ENCODE results near the gene SLCO3A1.

Gene SLCO3A1

GRCh38 chr15:91853511-91853947, at the start of gene SLCO3A1:
Gene SLCO3A1, plus strand, starts transcription at chr15:91853708.
- no peak for FAIRE-seq

GRCh38 chr15:91807122-91807521, 46.4 kb upstream of the SLCO3A1 start:
- no peak for FAIRE-seq

DNA sequence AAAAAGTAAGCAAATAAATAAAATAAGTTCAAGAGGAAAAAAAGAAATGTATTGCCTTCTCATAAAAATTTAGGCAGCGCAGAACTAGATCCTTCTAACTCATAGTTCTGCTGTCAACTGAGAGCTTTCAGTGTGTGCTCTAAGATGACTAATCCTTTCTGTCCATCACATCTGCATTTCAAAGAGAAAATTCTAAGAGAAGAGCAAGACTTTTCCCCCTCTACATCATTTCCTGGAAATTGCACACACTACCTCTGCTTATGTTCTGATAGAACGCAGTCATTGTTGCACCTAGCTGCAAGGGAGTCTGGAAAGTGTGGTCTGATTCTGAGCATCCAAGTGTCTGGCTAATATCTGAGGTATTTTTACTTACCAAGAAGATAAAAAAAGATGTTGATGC, 39.6 kb upstream of the SLCO3A1 start:
- FAIRE-seq, result no peak

GRCh38 chr15:91816942-91817341, 36.6 kb upstream of the SLCO3A1 start:
- no peak for FAIRE-seq

DNA sequence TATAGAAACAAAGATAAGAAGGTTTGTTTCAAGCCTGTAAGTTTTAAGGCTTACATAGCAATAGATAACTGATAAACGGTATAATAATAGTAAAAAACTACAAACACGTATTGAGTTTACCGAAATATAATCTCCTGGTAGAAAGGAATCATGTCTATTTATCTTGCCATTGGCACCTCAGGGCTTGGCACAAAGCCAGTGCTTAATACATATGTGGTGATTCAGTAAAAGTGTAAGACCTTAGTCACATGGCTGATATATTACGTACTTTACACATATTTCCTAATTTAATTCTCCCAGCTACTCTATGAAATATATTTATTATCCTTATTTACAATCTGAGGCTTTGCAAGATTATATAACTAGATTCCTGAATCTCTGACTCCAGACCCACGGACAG, 32.0 kb upstream of the SLCO3A1 start:
- no peak for FAIRE-seq

GRCh38 chr15:91824256-91824655, 29.3 kb upstream of the SLCO3A1 start:
- no peak for FAIRE-seq

DNA sequence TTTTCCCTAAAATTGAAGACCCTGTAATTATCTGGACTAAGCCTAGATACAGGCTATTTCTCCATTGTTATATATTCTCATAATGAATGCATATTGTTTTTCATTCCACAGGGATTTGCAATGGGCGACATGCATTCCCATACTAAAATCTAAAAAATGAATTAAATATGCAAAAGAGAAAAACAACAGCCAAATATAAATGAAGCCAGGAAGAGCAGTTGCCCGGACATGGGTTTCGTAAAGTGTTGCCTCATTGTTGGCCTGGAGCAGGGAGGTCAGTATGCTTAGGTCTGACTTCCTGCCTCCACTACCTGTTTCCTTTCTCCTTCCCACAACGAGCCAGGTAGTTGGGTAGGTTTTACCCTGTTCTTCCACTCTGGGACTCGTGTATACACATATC, 27.1 kb upstream of the SLCO3A1 start:
- FAIRE-seq, result no peak

- no peak for FAIRE-seq
These were observed 20.5 kb upstream of the SLCO3A1 start for GRCh38 chr15:91833056-91833455.

GRCh38 chr15:91839867-91840266, 13.6 kb upstream of the SLCO3A1 start:
- FAIRE-seq, result no peak

GRCh38 chr15:91841861-91842260, 11.6 kb upstream of the SLCO3A1 start:
- no peak for FAIRE-seq

DNA sequence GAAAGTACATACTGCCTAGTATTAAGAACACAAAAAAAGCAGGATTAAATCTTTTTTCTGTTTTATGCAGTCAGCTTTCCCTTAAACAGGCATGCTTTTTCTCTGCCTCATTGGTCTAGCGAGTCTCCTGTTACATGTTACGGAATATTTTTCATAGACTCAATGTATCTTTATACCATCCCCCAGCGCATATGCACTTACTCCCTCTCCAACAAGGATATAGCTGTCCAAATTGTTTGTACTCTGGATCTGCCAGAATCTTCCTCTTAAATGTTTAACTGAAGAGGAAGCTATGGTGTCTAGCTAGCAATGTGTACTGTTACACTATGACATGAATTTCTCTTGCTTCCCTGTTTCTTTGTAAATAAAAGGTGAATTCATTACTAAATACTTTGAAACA, 9.2 kb upstream of the SLCO3A1 start:
- no peak for FAIRE-seq

DNA sequence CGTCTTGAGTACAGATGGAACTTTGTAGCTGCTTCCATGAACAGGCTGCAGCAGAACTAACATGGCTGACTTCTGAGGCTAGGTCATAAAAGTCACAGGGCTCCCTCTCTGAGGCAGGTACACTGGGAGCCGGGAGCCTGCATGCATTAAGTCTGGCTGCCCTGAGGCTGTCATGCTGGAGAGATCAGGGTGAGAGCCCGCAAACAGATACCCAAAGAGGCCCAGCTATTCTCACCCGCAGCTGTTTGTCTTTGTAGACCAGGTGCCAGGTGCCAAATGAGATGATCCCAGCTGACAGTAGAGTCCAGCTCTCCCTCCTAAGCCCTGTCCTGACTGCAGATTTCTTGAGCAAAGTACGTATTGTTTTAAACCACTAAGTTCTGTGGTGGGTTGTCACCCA, 8.6 kb upstream of the SLCO3A1 start:
- no peak for FAIRE-seq

DNA sequence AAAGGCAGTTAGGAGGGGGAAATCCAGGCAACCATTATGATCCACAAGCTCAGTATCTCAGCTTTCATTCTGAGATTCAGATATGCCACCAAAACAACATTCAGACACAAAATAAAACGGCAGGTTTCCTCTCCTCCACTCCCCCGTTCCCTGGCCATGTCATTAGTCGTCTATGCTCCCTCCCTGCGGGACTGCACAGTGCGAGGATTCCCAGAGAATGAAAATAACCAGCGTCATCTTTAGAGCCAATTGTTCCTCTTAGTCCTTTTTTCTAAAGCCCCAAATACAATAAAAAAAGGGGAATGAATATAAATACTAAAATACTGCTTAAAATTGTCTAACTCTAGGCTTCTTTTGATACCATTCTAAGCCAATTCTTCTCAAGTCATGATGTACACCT, 7.8 kb upstream of the SLCO3A1 start:
- FAIRE-seq, result no peak

- FAIRE-seq, result no peak
These were observed 4.3 kb upstream of the SLCO3A1 start for GRCh38 chr15:91849180-91849579.

- FAIRE-seq, result peak; percentile 5
These were observed 3.8 kb upstream of the SLCO3A1 start for GRCh38 chr15:91849749-91850161.

DNA sequence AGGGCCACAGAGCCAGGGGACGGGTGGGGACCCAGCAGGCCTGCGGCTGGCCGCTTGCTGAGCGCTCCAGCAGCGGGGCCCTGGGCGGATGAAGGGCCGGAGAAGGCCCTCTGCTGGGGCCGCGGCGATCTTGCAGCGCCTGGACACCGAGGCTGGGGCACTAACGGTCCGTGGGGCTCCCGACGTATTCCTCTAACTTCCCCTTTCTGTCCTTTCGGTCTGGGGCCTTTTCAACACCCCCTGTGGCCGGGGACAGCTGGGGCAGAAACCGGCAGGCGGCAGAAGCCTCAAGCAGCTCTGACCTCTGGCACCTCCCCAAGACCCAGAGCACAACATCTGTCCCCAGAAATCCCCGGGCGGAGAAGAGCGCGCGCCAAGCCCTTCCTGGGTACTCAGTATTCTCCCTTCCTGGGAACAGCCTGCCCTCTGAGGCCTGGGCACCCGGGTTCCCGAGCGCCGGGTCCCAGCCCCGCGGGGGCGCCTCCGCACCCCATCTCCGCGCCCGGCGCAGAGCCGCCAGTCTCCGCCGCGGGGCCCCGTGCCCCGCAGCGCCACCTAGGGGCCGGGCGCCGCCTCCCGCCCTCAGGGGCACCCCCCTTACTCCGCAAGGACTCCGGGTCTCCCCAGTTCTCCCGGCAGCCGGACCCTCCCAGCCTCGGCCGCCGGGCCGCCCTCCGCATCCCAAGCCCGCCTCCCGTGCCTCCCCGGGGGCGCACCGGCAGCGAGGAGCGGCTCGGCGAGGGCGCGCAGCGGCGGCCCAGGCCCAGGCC, 582 bp upstream of the SLCO3A1 start:
- no peak for FAIRE-seq

GRCh38 chr15:91853948-91854638, 585 bp downstream of the SLCO3A1 start:
- FAIRE-seq, result no peak

DNA sequence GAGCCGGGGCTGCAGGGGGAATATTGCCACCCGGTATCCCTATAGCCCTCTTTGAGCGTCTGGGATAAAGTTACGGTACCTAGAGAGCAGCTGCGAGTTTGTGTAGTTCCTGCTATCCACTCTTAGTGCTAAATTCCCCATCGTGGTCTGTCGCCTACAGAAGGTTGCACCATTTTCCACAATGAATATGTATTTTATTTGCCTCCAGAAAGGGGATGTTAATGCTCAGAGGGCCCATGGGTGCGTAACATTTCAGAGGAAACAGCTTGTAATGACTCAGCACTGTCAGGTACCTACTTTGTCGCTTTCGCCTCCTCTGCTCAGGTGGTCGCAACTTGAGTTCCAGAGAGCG, 1.1 kb downstream of the SLCO3A1 start:
- FAIRE-seq, result no peak

DNA sequence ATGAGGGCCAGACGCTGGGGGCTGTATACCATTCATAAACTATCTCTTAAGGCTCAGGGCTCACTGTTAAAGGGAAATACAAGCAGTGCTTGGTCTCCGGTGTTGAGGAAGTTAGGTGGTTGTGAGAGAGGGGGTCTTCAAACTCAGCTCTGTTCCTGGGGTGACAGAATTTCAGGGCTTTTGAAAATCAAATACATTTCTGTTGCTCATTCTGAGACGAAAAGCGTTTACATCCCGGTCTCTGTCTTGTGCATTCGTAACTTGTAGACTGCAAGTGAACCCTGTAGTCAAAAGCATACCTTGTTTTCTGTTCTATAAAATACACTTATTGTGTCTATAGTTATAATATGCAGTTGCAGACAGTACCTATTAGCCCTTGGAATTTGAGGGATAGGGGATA, 1.7 kb downstream of the SLCO3A1 start:
- FAIRE-seq, result no peak

DNA sequence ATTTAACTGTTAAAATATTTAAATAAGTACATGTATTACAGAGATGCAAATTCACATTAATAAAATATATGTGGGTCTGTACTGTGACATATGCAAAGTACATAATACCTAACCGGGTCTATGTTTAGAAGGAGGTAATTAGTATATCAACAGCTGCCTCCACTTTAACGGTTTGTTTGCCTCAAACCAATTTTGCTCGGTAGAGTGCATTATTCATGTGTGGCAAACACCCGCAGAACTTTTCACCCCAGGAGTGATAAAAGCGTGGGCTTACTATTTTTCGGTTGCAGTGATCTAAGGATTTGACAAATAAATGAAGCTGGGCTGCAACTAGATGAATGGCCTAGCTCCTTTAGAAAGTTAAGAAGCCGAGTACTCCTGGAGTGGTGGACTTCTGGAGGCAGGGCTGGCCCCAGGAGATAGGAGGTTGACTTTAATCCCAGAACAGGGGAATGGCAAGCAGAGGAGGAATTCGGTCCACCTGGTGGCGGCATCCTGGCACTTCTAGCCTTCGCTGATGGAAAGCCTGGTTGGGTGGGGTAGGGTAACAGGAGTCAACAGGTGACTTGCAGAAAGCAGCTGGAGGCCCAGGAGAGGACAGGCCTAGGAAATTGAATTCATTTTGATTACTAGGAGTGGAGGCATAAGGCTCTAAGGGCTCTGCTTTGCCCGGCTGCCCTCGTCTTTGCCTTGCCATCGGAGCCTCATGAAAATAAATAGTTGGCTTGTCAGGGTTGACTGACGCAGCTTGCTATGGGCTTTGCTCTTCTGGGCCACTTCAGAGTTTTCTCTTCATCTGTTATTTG, 2.4 kb downstream of the SLCO3A1 start:
- no peak for FAIRE-seq

DNA sequence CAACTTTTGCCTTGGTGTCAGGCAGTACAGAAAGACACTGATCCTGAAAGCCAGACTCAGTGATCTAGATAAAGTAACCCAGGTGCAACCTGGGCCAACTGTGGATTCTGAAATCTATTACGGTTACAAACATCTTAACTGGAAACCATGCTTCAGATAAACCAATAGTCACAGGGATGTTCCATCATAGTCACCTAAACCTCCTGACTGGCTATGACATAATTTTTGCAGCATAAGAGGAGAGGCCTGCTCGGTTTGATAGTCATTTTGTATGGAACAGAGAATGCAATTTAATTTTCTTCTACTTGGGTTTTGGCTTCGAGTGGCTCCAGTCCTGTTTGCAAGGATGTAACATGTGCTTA, 3.7 kb downstream of the SLCO3A1 start:
- FAIRE-seq, result no peak

DNA sequence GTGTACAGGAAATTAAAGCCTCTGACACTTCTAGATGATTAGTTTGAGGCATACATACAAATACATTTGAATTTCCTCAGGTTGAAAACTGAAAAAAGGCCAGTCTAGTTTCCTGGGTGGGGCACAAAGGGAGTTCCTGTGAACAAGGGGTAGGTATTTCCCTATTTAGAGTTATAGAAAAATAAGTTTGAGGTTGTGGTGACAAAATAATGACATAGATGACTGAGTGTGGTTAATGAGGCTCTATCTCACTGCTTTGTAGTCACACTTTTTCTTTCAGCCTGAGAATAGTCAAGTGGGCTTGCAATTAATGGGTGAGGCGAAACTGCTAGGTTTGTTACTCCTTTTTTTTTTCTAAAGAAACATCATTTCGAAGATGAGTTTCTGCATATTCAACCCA, 4.3 kb downstream of the SLCO3A1 start:
- no peak for FAIRE-seq

DNA sequence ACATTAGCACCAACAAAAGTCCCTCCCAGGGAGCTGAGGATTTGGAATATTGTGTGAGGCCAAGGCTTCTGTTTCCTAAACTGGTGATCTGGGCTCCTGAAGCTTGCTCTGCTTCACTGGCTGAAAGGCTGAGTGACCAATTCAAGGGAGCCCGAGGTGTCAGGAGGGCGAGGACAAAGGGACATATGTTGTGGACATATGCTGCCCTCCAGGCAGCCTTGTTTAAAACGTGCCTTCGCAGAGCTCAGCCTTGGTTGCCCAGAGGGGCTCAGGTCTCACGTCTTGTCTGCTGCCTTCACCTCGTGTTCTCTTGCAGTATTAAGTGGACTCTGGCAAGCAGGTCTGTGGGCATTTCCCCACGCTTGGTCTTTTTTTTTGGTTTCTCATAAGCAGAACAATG, 7.0 kb downstream of the SLCO3A1 start:
- FAIRE-seq, result no peak

GRCh38 chr15:91861223-91861622, 7.7 kb downstream of the SLCO3A1 start:
- no peak for FAIRE-seq

Measured in islet of Langerhans (tissue), 1 donor.